NCI-H748 (cell line): ENCODE results near the gene POLR1D.
"Not testable (repeated sequence)": the region's sequence is repeated elsewhere in the genome, so short reads cannot be mapped to it uniquely, and the experiment has no call there.

Experiments used
- DNase-seq: peaks from one replicate; lab custom pipeline; 2025; ENCODE audit not compliant: unreplicated experiment; lab: John Stamatoyannopoulos, UW

Gene POLR1D

GRCh38 chr13:27613628-27614027 is 8.1 kb upstream of the POLR1D start:
- DNase-seq = no peak

- no peak for DNase-seq
These were observed 3.8 kb upstream of the POLR1D start for GRCh38 chr13:27617881-27618321.

DNA sequence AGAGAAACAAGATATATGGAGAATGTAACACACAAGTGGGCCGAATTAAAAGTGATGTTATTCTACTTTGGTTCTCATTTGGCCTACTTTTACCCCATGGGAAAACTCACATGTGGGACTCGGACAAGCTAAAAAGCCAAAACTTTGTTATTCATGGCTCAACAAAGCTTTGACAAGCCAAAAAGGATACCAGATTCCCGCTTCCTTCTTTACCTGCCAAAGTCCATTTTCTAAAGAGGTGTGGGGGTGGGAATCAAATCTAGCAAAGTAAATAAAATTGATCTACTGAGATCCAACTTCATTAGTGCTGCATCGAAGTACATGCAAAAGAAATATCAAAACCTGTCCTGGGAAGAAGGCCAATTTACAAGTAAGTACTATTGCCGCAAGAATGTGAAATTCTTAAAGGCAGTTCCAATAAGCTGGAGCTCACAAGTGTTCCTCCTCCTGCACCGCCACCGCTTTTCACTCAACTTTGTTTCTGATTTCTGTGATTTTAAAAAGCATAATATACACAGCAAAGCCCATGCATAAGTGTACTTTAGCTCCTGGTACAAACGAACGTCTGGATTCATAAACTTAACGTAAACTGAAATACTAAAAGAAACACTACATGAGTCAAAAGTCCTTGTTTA is 2.5 kb upstream of the POLR1D start:
- DNase-seq = peak; percentile 44

- DNase-seq = peak; percentile 89
These were observed 1.8 kb upstream of the POLR1D start for GRCh38 chr13:27619728-27620376.

DNA sequence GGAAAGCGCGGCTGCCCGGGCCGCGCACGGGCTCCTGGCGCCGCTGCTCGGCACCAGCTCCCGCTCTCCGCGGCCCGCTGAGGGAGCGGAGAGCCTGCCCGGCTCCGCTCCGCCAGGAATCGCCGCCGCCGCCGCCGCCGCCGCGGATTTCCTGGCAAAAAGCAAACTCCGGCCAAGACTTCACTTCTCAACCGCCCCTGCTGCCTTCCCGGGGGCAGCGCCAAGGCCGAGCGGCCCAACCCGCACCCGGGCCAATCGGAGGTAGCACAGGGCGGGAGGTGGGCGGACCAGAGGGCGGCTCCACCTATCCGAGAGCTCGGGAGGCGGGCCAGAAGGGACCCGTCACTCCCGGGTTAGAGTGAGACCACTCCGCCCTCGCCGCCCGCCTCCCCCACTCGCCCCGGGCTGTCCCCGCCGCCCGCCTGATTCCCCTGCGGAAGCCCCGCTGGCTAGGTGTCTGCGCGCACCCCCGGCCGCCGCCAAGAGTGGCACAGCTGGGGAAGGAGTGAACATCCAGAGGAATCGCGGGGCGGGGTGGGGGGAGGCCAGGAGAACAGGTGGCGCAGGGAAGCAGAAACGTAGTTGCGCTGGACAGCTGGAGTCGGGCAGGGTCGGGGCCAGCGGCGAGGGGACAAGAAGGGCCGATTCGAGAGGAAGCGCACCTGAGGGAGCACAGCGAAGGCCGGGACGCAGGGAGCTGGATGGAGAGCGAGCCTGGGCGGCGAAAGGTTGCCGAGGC is 1.1 kb upstream of the POLR1D start, which contains the start of gene LNX2:
TSS of gene LNX2 (minus strand) at position 153 of the 739 bp plus-strand sequence. CDS start 38,826 bp downstream, outside the sequence.
- peak; percentile 100 for DNase-seq

GRCh38 chr13:27621116-27621365 is 651 bp upstream of the POLR1D start:
- DNase-seq = no peak

DNA sequence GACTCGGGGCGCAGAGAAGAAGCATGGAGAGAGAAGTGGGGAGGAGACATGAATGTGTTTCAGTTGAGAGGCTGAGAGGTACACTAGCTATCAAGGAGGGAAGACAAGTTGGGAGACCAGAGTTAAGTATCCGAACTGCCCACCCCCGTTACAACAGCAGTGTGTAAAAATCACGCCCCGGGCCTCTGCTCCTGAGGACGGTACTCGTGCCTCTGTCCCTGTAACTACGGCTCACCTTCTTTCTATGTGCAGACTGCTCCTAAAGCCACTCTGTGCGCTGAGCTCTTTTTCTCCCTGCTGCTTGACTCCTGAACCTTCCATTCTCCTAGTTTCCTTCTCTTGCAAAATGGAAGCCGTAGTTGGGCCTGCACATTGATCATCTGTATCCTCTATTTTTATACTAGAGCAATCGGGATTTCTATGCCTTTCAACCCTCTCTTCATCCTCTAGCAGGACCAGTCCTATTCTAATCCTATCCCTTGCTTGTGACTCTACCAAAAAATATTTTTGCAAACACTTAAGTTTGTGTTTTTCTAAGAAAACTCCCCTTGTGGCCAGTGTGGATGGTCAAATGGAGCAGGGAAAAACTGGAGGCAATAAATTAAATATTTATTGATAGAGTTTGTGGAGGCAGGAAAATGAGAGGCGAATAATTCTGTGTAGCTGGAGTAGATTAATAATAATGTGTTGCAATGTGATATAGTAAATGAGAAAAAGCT is 569 bp downstream of the POLR1D start:
- peak; percentile 79 for DNase-seq

- DNase-seq = no peak
These were observed 1.2 kb downstream of the POLR1D start for GRCh38 chr13:27622881-27623280.

- DNase-seq = no peak
These were observed 2.4 kb downstream of the POLR1D start for GRCh38 chr13:27624071-27624470.

GRCh38 chr13:27625839-27626238 is 4.1 kb downstream of the POLR1D start:
- DNase-seq = no peak

DNA sequence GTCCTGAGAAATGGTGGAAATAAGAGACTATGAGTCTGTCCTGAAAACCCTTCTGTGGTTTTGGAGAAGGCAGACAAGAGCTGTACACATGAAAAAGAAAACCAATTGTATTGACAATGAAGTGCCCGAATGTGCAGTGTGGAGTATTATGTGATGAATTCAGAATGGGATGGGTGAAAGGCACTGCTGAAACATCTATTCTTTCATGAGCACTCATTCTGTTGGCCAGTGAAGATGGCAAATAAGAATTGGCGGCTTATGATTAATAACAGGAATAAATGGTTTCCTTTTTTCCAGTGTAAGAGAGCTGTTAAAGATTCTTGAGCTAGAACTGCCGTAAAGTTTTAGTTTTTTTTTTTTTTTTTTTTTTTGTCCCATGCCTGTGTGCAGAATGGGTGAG is 5.7 kb downstream of the POLR1D start:
- no peak for DNase-seq

DNA sequence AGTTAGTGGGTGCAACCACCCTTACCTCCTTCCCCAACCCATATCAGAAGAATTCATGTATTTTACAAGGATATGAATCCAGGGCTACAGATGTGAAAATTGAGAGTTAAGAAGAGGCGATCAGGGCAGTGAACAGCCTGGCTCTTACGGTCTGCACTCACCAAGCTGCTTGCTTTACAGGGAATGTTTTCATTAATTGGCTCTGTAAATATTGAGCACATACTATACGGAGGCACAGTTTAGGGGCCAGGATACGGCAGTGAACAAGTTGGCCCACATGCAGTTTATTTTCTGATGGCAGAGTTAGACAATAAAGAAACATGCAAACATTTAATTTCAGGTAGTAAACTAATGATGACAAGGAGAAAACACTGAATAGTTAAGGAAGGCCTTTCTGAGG is 6.4 kb downstream of the POLR1D start:
- DNase-seq = peak; percentile 54

DNA sequence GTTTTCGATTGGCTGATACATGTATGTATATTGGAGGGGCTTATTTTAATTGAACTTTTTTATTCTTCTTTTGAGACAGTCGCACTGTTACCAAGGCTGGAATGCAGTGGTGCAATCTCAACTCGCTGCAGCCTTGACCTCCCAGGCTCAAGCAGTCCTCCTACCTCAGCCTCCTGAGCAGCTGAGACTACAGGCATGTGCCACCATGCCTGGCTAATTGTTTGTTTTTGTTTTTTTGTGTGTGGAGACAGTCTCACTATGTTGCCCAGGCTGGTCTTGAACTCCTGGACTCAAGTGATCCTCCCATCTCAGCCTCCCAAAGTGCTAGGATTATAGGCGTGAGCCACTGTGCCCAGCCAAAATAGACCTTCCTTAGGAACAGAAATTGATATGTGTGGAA is 7.1 kb downstream of the POLR1D start:
- not testable (repeated sequence) for DNase-seq

DNA sequence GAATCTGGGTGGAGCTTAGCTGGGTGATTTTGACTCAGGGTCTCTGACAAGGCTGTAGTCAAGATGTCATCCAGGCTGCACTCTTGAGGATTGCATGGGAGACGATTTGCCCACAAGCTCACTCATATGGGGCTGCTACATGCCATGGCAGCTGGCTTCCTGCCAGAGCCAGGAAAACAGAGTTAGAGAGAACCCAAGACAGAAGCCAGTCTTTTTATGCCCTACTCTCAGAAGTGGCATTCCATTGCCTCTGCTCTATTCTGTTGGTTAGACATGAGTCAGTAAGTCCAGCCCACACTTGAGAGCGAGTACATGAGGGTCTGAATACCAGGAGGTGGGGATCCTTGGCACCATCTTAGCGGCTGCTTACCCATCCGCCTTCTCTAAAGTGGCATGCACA is 9.5 kb downstream of the POLR1D start:
- DNase-seq = no peak

DNA sequence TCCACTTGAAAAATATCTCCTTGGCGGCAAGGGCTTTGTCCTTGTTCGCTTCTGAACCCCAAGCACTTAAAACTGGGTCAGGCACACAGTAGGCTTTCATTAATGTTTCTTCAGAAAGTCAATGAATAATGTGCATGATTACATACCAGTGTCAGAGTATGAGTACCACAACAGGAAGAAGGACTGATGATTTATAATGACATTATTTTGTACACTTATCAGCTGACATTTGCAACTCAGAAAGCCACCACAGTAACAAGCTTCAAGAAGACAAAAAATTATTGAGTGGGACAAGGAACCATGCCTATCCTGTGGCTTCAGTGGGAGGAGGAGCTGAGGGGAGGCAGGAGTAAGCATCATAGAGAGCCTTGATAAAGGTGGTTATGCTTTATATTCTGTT is 10.0 kb downstream of the POLR1D start:
- no peak for DNase-seq

- DNase-seq = no peak
These were observed 10.5 kb downstream of the POLR1D start for GRCh38 chr13:27632214-27632613.

DNA sequence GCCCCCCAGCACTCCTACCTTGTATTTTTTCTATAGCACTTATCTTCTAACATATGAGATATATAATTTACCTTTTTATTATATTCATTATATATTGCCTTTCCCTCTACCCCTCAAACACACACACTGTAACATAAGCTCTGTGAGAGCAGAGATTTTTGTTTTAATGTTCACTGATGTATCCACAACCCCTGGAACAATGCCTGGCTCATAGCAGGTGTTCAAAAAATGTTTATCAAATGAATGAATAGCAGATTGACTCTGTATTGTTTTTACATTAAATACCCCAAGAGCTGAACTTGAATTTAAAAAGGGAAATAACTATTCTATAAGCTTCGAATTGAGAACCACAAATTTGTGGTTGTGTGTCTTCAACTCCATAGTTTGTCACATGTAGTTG is 11.0 kb downstream of the POLR1D start:
- no peak for DNase-seq

GRCh38 chr13:27634231-27634630 is 12.5 kb downstream of the POLR1D start:
- no peak for DNase-seq

GRCh38 chr13:27634791-27635190 is 13.1 kb downstream of the POLR1D start:
- no peak for DNase-seq

- DNase-seq = no peak
These were observed 13.6 kb downstream of the POLR1D start for GRCh38 chr13:27635266-27635665.

DNA sequence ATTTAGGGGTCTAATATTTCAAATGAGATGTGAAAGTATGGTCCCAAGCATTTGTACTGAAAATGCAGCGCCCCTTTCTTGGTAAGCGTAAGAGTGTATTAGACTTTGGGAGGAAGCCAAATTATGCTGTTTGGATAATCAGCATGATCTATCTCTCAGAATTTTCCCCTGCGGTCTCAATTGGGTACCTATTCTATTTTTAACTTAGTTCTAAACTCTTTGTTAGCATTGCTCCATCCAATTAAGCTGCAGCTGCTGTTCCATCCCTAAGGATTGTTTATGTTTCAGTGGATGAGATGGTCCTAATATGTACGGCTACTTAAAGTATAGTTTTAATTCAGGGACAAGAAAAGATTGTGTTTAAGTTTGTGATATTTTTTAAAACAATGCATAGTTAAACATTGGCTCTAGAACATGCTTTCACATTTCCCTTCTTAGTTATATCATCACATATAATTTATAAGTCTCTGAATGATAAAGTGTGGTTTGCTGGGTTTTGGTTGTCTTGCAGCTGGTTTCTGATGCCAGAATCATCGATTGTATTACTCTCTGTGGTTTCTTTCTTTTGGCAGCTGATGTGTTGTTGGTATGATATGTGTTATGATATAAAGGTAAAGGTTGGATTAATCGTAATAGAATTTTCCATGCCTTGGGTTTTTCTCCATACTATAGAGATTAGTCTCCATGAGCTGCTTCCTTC is 15.0 kb downstream of the POLR1D start:
- peak; percentile 90 for DNase-seq
